Measurements from ENCODE around the gene TP63.

Gene TP63

GRCh38 chr3:189712906-189713483 is 81.8 kb downstream of the TP63 start:
- Mint-ChIP-seq H3K9me3 (no peaks in the 10 kb centered on the region), H3K4me1 (ENCODE audit: low read depth) (peaks cover 13% of the 10 kb centered on the region), H3K36me3 (ENCODE audit: low read depth) (no peaks in the 10 kb centered on the region), H3K27ac (no peak overlapping the region), H3K4me3 (no peak overlapping the region), H3K27me3 (peaks cover 3% of the 10 kb centered on the region)
- no peak for DNase-seq

- Mint-ChIP-seq H3K27me3 (no peaks in the 10 kb centered on the region), H3K4me3 (no peak overlapping the region), H3K36me3 (ENCODE audit: low read depth) (no peaks in the 10 kb centered on the region), H3K27ac (no peak overlapping the region), H3K4me1 (ENCODE audit: low read depth) (peaks cover 13% of the 10 kb centered on the region), H3K9me3 (no peaks in the 10 kb centered on the region)
- DNase-seq: no peak
These were observed 84.1 kb downstream of the TP63 start for GRCh38 chr3:189714991-189715961.

GRCh38 chr3:189718215-189718614 is 87.0 kb downstream of the TP63 start:
- H3K36me3 Mint-ChIP-seq (ENCODE audit: low read depth): no peaks in the 10 kb centered on the region
- no peaks in the 10 kb centered on the region for H3K9me3 Mint-ChIP-seq
- H3K27me3 Mint-ChIP-seq: no peaks in the 10 kb centered on the region
- H3K27ac Mint-ChIP-seq: no peak overlapping the region
- peaks cover 8% of the 10 kb centered on the region for H3K4me1 Mint-ChIP-seq (ENCODE audit: low read depth)
- no peak for DNase-seq
- no peak overlapping the region for H3K4me3 Mint-ChIP-seq

GRCh38 chr3:189720736-189721417 is 89.7 kb downstream of the TP63 start:
- no peak overlapping the region for H3K27ac Mint-ChIP-seq
- H3K36me3 Mint-ChIP-seq (ENCODE audit: low read depth): no peaks in the 10 kb centered on the region
- no peaks in the 10 kb centered on the region for H3K4me1 Mint-ChIP-seq (ENCODE audit: low read depth)
- DNase-seq: no peak
- H3K4me3 Mint-ChIP-seq: no peak overlapping the region
- H3K9me3 Mint-ChIP-seq: no peaks in the 10 kb centered on the region
- no peaks in the 10 kb centered on the region for H3K27me3 Mint-ChIP-seq

GRCh38 chr3:189721873-189722665 is 90.9 kb downstream of the TP63 start:
- no peak for DNase-seq

GRCh38 chr3:189724356-189724755 is 93.2 kb downstream of the TP63 start:
- Mint-ChIP-seq H3K4me3 (no peak overlapping the region), H3K9me3 (no peaks in the 10 kb centered on the region), H3K4me1 (ENCODE audit: low read depth) (peaks cover 5% of the 10 kb centered on the region), H3K36me3 (ENCODE audit: low read depth) (no peaks in the 10 kb centered on the region), H3K27ac (no peak overlapping the region), H3K27me3 (no peaks in the 10 kb centered on the region)
- DNase-seq: no peak

More at GRCh38 chr3:189721873-189722665, 90.9 kb downstream of the TP63 start:
- no peak overlapping the region for H3K27ac Mint-ChIP-seq
- peaks cover 5% of the 10 kb centered on the region for H3K4me1 Mint-ChIP-seq (ENCODE audit: low read depth)
- H3K27me3 Mint-ChIP-seq: no peaks in the 10 kb centered on the region
- no peaks in the 10 kb centered on the region for H3K9me3 Mint-ChIP-seq
- no peak overlapping the region for H3K4me3 Mint-ChIP-seq
- H3K36me3 Mint-ChIP-seq (ENCODE audit: low read depth): no peaks in the 10 kb centered on the region

GRCh38 chr3:189726277-189726676 is 95.1 kb downstream of the TP63 start:
- no peak overlapping the region for H3K4me3 Mint-ChIP-seq
- H3K9me3 Mint-ChIP-seq: no peaks in the 10 kb centered on the region
- no peaks in the 10 kb centered on the region for H3K36me3 Mint-ChIP-seq (ENCODE audit: low read depth)
- no peak for DNase-seq
- no peak overlapping the region for H3K27ac Mint-ChIP-seq
- H3K27me3 Mint-ChIP-seq: peaks cover 2% of the 10 kb centered on the region
- peaks cover 5% of the 10 kb centered on the region for H3K4me1 Mint-ChIP-seq (ENCODE audit: low read depth)

GRCh38 chr3:189727158-189727557 is 96.0 kb downstream of the TP63 start:
- no peak for DNase-seq
- Mint-ChIP-seq H3K4me3 (no peak overlapping the region), H3K4me1 (ENCODE audit: low read depth) (peaks cover 5% of the 10 kb centered on the region), H3K27me3 (peaks cover 2% of the 10 kb centered on the region), H3K36me3 (ENCODE audit: low read depth) (no peaks in the 10 kb centered on the region), H3K27ac (no peak overlapping the region), H3K9me3 (no peaks in the 10 kb centered on the region)

- H3K4me1 Mint-ChIP-seq (ENCODE audit: low read depth): peaks cover 5% of the 10 kb centered on the region
- peaks cover 2% of the 10 kb centered on the region for H3K27me3 Mint-ChIP-seq
- no peak overlapping the region for H3K4me3 Mint-ChIP-seq
- H3K27ac Mint-ChIP-seq: no peak overlapping the region
- no peaks in the 10 kb centered on the region for H3K36me3 Mint-ChIP-seq (ENCODE audit: low read depth)
- no peaks in the 10 kb centered on the region for H3K9me3 Mint-ChIP-seq
- DNase-seq: no peak
These were observed 96.7 kb downstream of the TP63 start for GRCh38 chr3:189727898-189728297.

- Mint-ChIP-seq H3K4me3 (no peak overlapping the region), H3K9me3 (no peaks in the 10 kb centered on the region), H3K27me3 (peaks cover 2% of the 10 kb centered on the region), H3K36me3 (ENCODE audit: low read depth) (no peaks in the 10 kb centered on the region), H3K4me1 (ENCODE audit: low read depth) (peaks cover 5% of the 10 kb centered on the region), H3K27ac (no peak overlapping the region)
- DNase-seq: no peak
These were observed 97.7 kb downstream of the TP63 start for GRCh38 chr3:189728915-189729314.

GRCh38 chr3:189734061-189734460 is 102.9 kb downstream of the TP63 start:
- peaks cover 1% of the 10 kb centered on the region for H3K4me1 Mint-ChIP-seq (ENCODE audit: low read depth)
- H3K4me3 Mint-ChIP-seq: no peak overlapping the region
- DNase-seq: no peak
- H3K36me3 Mint-ChIP-seq (ENCODE audit: low read depth): no peaks in the 10 kb centered on the region
- H3K27ac Mint-ChIP-seq: no peak overlapping the region
- H3K9me3 Mint-ChIP-seq: no peaks in the 10 kb centered on the region
- peaks cover 2% of the 10 kb centered on the region for H3K27me3 Mint-ChIP-seq

GRCh38 chr3:189735913-189736312 is 104.7 kb downstream of the TP63 start:
- Mint-ChIP-seq H3K27ac (no peak overlapping the region), H3K4me3 (no peak overlapping the region), H3K9me3 (no peaks in the 10 kb centered on the region), H3K36me3 (ENCODE audit: low read depth) (no peaks in the 10 kb centered on the region), H3K4me1 (ENCODE audit: low read depth) (peaks cover 1% of the 10 kb centered on the region), H3K27me3 (no peaks in the 10 kb centered on the region)
- DNase-seq: no peak

GRCh38 chr3:189737071-189737470 is 105.9 kb downstream of the TP63 start:
- Mint-ChIP-seq H3K36me3 (ENCODE audit: low read depth) (no peaks in the 10 kb centered on the region), H3K4me3 (no peak overlapping the region), H3K9me3 (no peaks in the 10 kb centered on the region), H3K27me3 (no peaks in the 10 kb centered on the region), H3K27ac (no peak overlapping the region), H3K4me1 (ENCODE audit: low read depth) (peaks cover 1% of the 10 kb centered on the region)
- no peak for DNase-seq

- H3K36me3 Mint-ChIP-seq (ENCODE audit: low read depth): no peaks in the 10 kb centered on the region
- H3K9me3 Mint-ChIP-seq: no peaks in the 10 kb centered on the region
- H3K4me3 Mint-ChIP-seq: no peak overlapping the region
- H3K27me3 Mint-ChIP-seq: no peaks in the 10 kb centered on the region
- peaks cover 1% of the 10 kb centered on the region for H3K4me1 Mint-ChIP-seq (ENCODE audit: low read depth)
- no peak overlapping the region for H3K27ac Mint-ChIP-seq
- DNase-seq: no peak
These were observed 106.4 kb downstream of the TP63 start for GRCh38 chr3:189737619-189738018.
